ENCODE data around the gene OR6K3.

Gene OR6K3

GRCh38 chr1:158686111-158687009 lies 34.2 kb downstream of the OR6K3 start, which contains the start of gene SPTA1:
Gene SPTA1, minus strand, starts transcription at chr1:158686715. Its CDS starts 198 bp downstream, at chr1:158686517.
- no peak for DNase-seq

- DNase-seq = no peak
Measured at GRCh38 chr1:158685085-158685484, 35.4 kb downstream of the OR6K3 start.

GRCh38 chr1:158681606-158682005 lies 38.9 kb downstream of the OR6K3 start:
- DNase-seq = no peak

GRCh38 chr1:158679289-158679688 lies 41.2 kb downstream of the OR6K3 start:
- no peak for DNase-seq

GRCh38 chr1:158675563-158676323 lies 44.8 kb downstream of the OR6K3 start:
- no peak for DNase-seq

- DNase-seq = no peak
Measured at GRCh38 chr1:158674302-158674701, 46.2 kb downstream of the OR6K3 start.

Data from DMS153 (cell line).